ENCODE measurements around the gene SCARB1.

SCARB1 gene

DNA sequence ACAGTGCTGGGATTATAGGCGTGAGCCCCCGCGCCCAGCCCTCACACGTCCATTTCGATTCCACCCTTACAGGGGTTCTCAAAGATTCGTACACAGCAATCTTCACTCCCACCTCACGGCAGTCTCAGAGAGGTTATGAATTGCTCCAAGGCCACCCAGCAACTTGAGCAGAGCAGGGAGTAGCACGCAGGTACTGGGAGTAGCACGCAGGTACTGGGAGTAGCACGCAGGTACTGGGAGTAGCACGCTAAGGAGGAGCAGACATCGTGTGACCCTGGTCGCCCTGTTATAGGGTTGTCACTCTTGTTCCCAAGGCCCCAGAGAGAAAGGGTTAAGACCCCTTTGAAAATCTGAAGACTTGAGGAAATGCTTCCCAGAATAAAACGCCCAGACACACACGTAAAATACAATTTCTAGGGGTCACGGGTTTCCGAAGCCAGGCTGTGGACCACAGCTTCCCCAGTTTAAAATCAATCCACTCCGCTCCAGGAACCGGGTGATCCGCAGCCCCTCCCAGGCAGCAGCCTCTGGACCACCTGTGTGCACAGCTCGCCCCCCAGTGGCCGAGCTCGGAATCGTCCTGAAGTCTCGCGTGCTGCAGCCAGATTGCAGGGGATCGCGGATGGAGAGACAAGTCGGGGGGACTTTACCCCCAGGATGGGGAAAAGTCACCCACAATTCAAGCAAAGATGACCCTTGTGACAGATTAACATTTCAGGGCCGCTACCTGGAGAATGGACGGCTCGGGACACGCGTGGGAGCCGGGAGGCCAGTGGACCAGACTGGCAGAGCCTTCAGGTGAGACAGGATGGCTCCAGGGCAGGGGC is 92.0 kb downstream of the SCARB1 start:
- no peak for TF ChIP-seq ZNF274 (IDR thresholded peaks at IDR 0.05; ENCODE audit: low read depth, low read length)

DNA sequence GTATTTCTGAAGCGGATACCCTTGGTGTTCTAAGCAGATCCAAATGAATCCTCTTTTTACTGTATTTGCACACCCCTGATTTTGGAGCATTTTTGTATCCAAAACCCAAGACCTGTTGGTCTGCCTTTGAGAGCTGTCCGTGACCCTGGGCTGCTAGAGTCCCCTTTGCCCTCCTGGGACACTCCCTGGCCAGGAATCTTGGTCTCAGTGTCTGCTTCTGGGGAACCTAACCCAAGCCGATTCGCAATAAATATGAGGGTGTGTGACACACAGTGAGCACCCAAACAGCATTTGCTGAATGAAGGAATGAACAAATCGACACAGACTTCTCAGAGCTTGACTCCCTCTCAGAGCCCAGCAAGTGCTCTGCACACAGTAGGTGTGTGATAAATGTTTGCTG is 92.9 kb downstream of the SCARB1 start:
- TF ChIP-seq ZNF274 (IDR thresholded peaks at IDR 0.05; ENCODE audit: low read depth, low read length) = no peak
- no peak overlapping the region for H3K4me3 ChIP-seq (ENCODE audit: low read length)

More for the DNA sequence above, 92.0 kb downstream of the SCARB1 start:
- no peak overlapping the region for H3K4me3 ChIP-seq (ENCODE audit: low read length)

DNA sequence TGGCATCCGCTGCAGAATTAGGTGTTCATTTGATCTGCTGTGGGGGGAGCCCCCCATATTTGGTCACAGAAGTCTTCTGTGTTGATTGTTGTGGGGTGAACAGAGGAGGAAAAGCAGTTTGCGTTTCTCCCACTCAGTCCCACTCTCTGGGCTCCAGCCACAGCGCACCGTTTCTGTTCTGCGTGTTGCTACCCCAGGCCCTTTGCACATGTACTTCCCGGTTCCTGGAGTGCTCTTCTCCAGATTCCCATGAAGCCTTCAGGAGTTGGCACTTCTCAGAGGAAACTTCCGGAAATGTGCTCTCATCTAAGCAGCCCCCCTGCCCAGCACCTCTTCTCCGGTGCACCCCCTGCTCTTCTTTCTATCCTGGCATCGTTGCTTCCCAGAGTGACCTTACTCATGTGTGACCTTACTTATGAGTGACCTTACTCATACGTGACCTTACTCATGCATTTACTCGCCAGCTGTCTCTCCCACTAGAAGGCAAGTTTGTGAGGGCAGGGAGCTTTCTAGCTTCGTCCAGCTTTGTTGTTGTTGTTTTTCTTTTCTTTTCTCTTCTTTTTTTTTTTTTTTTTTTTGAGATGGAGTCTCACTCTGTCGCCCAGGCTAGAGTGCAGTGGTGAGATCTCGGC is 93.7 kb downstream of the SCARB1 start:
- no peak overlapping the region for H3K4me3 ChIP-seq (ENCODE audit: low read length)
- TF ChIP-seq ZNF274 (IDR thresholded peaks at IDR 0.05; ENCODE audit: low read depth, low read length) = no peak

DNA sequence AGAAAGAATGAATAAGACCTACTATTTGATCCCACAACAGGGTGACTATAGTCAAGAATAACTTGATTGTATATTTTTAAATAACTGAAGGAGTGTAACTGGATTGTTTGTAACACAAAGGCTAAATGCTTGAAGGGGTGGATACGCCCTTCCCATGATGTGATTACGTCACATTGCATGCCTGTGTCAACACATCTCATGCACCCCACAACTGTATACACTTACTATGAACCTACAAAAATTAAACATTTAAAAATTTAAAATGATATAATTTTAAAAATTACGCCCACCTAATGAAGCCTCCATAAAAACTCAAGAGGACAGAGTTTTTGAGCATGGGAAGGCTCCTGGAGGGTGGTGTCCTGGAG is 94.5 kb downstream of the SCARB1 start:
- H3K4me3 ChIP-seq (ENCODE audit: low read length) = no peak overlapping the region
- TF ChIP-seq ZNF274 (IDR thresholded peaks at IDR 0.05; ENCODE audit: low read depth, low read length) = no peak

DNA sequence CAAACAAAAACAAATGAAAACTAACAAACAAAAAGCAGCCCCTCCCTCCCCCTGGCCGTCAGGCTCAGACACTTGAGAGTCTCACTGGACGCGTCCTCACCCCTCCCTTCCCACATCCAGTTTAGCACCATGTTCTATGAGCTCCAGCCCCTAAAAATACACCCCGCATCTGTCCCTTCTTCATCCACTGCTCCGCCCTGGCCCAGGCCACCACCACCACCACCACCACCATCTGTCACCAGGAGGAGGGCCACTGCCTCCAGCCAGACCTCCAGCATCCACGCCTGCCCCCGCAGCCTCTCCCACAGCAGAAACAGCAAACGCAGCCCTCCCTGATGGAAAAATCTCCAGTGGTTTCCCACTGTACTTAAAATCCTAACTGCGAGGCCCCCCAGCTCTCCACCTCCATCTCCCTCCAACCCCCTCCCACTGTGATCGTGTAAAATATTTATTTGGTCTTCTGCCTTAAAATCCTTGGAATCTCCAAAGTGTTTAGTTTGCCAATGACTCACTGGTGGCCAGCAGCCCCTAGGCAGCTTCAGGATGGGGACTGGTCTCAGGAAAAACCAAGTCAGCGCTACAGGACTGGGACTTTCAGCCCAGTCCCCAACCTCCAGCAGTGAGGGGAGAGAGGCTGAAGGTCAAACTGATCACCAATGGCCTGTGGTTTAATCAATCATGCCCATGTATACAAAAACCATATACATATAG is 95.1 kb downstream of the SCARB1 start:
- no peak for TF ChIP-seq ZNF274 (IDR thresholded peaks at IDR 0.05; ENCODE audit: low read depth, low read length)
- no peak overlapping the region for H3K4me3 ChIP-seq (ENCODE audit: low read length)

DNA sequence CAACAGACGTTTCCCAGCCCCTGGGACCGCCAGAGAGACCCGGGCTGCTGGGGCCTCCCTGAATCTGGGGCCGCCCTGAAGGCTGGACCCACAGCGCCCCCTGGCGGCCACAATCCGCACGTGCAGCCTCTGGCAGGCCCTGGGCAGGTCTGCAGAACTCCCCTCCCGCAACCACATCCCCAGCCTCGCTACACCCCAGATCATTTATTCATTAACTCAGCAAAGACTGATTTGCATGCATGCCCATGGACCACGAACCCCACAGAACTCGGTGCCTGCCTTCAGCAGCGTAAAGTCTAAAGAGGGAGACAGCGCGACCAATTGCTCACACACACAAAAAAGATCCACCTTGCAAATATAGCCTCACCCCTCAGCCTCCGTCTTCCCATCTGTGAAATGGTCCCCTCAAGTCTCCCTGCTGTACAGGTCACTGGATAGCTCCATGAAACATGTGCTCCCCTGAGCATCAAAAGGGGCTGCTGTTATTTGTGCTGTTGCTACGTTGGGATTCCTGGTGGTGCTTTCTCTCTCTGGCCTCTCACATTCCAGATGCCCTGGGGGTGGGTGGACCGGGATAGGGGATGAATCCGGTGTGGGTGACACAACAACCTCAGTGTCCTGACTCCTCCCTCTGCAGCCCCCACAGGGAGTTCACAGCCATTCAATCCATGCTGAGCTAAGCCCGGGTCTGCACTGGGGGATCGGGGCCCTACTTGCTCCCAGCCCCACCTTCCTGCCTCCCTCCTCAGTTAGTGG is 96.4 kb downstream of the SCARB1 start:
- TF ChIP-seq ZNF274 (IDR thresholded peaks at IDR 0.05; ENCODE audit: low read depth, low read length) = no peak
- H3K4me3 ChIP-seq (ENCODE audit: low read length) = no peak overlapping the region

DNA sequence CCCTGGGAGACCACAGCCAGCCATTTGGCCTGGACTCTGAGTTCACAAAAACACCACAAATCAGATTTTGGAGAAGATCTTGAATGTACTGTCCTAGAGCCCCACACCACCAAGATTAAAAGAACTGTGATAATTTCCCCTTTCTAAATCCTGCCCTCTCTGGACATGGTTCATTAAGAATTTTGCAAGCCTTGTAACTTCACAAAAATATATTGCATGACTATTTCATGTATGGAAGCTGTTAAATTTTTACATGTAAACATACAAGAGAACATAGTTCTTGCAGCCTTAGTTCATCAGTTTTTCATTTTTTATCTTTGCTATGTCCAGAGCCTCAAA is 97.0 kb downstream of the SCARB1 start:
- H3K4me3 ChIP-seq (ENCODE audit: low read length) = no peak overlapping the region
- TF ChIP-seq ZNF274 (IDR thresholded peaks at IDR 0.05; ENCODE audit: low read depth, low read length) = no peak

DNA sequence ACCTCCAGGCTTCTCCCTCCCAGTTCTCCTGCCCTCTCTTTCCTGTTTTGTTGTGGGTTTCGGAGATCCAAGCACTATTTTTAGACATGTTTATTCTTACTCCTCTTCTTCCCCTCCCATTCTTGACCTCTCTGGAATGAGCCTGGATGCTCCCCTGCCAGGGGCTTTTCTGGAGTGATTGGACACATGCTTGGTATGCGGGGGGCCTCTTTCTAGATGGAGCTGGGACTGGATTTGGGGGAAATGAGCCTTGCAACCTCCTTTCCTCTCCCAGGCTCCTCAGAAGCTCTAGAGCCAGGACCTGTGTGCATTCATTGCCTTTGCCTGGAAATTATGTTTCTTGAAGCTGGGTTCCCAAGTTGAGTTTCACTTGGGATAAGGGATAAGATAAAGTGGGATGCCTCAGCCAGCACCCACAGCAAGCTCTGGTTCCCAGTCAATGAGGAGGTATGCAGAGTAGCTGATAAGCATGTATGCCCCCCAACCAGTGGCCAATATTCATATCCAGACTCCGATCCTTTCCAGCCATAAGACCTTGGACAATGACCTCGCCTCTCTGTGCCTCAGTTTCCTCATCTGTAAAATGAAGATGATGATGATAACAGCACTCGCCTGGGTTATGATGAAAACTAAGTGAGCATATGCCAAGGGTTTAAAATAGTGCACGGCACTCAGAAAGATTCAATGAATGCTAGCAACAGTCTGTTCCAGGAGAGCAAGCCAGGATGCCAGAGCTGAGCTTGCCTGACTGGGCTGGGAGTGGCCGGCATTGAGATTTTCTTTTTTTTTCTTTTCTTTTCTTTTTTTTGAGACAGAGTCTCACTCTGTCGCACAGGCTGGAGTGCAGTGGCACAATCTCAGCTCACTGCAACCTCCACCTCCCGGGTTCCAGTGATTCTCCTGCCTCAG is 97.8 kb downstream of the SCARB1 start:
- no peak overlapping the region for H3K4me3 ChIP-seq (ENCODE audit: low read length)
- TF ChIP-seq ZNF274 (IDR thresholded peaks at IDR 0.05; ENCODE audit: low read depth, low read length) = no peak

DNA sequence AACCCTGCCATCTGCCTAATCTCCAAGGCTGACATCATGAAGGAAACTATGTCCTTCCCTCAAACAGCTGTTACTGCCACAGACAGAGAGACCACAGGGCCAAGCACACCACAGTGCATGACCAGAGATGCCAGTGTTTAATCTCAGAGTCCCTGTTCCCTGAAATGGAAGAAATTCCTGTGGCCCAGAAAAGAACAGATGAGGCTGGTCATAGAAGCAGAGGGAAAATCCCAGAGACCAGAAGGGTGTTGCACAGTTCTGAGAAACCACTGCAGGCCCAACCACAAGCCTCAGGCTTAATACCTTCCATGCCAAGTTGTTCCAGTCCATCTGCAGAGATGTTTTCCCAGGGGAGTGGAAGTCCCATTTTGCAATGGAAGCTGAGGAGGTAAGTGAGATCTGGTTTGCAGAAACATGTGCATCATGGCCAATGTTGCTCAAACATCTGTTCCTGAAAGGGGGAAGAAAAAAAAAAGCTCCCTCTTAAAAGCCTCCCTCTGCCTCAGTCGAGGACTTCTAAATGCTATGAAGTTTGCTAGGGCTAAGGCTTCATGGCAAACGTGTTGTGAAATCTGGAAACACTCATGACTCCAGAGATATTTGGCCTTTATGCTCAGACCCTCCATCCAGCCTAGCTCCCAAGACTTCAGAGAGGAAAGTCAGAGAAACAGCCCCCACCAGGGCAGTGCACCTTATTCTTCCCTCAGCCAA is 98.6 kb downstream of the SCARB1 start:
- no peak overlapping the region for H3K4me3 ChIP-seq (ENCODE audit: low read length)
- TF ChIP-seq ZNF274 (IDR thresholded peaks at IDR 0.05; ENCODE audit: low read depth, low read length) = no peak

DNA sequence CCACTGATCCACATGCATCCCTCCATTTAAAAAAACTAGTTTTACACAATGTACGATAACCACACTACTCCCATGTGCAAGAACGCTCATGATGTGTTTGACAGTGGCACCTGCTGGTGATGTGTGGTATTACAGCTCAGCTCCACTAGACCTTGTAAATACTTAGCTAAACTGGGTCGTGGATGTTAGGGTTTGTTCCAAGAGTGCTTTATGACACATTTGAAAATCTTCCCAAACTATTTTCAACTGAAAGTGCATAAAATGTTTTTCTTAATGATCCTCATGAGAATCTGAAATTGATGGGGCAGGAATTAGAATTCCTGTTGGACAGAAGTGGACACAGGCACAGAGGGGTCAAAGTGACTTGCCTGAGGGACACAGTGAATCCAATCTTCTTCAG is 99.2 kb downstream of the SCARB1 start:
- TF ChIP-seq ZNF274 (IDR thresholded peaks at IDR 0.05; ENCODE audit: low read depth, low read length) = no peak
- no peak overlapping the region for H3K4me3 ChIP-seq (ENCODE audit: low read length)

DNA sequence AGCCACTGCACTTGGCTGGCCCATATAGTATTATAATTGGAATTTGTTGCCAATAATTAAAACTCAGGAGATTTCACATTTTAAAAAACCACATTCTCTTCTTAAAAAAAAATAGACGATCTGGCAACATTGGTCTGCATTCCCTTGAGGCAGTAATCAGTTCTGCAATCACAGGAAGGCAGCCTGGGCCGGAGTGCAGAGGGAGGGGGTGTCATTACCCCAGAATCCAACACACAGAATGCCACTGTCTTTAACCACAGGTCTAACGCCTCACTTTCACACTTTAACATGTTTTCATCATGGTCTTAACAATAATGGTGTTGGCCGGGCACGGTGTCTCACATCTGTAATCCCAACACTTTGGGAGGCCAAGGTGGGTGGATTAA is 100.1 kb downstream of the SCARB1 start:
- TF ChIP-seq ZNF274 (IDR thresholded peaks at IDR 0.05; ENCODE audit: low read depth, low read length) = no peak
- H3K4me3 ChIP-seq (ENCODE audit: low read length) = no peak overlapping the region

DNA sequence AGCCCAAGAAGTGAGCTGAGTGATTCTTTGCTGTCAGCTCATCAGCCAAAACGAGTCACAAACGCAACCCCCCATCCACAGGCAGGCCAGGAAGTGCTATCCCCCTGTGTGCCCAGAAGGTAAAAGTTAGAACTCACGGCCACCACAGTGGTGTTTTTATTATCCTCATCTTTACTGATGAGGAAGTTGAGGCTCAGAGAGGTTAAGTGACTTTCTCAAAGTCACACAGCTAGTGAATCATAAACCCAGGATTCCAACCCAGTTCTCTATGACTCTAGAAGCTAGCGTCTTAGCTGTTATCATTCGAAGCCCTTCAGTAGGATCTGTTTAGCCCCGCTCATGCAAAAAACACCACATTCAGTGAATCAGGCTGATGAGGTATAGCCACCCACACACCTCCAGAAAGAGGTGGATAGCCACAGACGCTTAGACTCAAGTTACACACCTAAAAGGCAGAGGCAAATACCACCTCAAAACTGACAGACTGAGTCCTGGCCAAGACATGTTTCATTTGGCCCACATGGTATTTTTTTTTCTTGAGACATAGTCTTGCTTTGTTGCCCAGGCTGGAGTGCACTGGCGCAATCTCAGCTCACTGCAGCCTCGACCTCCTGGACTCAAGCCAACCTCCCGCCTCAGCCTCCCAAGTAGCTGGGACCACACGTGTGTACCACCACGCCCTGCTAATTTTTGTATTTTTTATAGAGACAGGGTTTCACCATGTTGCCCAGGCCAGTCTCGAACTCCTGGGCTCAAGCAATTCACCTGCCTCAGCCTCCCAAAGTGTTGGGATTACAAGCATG is 100.7 kb downstream of the SCARB1 start:
- no peak for TF ChIP-seq ZNF274 (IDR thresholded peaks at IDR 0.05; ENCODE audit: low read depth, low read length)
- no peak overlapping the region for H3K4me3 ChIP-seq (ENCODE audit: low read length)

Measured in GM08714 (cell line).